Cerebellar nuclear complex (tissue), 1 donor: Measurements from ENCODE around the gene TFPI.
"Not testable (repeated sequence)": the region's sequence is repeated elsewhere in the genome, so short reads cannot be mapped to it uniquely, and the experiment has no call there.

Experiments
- DNase-seq, 2 experiments: peaks; one replicate each; lab custom pipeline; 2025; lab: John Stamatoyannopoulos, UW

The TFPI gene

GRCh38 chr2:187528042-187528441, 26.2 kb downstream of the TFPI start:
- DNase-seq, result no peak

DNA sequence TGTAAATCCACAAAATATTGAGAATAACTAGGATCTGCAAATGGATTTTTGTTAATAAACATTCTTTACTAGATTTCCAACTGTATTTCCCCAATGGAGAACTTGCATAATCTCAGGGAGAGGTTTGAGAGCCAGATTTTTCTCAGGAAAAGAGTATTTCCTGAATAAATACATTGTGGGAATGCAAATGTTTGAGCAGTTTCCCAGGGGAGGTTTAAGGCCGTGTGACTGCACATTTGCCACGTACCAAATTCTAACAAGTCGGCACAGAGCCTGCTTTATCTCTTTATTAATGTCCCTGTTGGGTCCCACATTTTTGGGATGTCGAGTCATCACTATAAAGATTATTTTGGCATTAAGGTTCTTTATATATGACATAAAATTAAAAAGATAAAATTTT, 27.0 kb downstream of the TFPI start:
- DNase-seq, result no peak

DNA sequence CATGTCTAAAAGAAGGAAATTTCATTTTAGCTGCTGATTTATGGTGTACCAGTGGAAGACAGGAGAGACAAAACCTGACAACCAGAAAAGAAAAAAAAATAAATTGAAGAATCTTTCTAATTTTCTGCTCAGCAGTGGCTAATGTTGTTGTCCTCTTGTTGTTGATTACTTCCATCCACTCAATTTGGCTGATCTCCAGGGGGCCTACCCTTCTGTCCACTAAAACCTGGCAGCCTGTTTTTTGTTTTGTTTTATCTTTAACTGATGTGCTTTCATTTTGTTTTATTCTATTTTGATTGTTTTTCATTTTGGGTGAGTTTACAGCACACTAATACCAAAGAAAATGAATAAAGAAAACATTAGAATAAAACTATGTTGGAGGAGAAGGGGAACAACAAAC, 27.4 kb downstream of the TFPI start:
- DNase-seq, result no peak

GRCh38 chr2:187525163-187525900, 28.9 kb downstream of the TFPI start:
- DNase-seq, result no peak

DNA sequence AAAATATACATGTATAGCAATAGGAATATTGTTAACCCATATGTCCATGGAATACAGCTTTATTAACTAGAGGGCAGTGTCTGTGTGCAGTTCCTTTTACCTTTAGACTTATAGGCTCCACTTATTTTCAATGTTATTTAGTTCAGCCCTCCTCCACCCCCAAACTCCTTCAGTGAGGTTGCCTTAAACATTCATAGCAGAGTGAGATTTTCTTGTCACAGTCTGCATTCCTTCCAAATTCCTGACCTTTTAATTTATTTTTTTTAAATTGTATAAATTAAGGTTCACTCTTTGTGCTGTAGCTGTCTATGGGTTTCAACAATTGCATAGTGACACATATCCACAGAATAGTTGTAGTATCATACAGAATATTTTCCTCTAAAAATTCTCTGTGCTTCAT, 30.9 kb downstream of the TFPI start:
- no peak for DNase-seq

- no peak for DNase-seq
Observed at GRCh38 chr2:187520121-187520624, 34.1 kb downstream of the TFPI start.

DNA sequence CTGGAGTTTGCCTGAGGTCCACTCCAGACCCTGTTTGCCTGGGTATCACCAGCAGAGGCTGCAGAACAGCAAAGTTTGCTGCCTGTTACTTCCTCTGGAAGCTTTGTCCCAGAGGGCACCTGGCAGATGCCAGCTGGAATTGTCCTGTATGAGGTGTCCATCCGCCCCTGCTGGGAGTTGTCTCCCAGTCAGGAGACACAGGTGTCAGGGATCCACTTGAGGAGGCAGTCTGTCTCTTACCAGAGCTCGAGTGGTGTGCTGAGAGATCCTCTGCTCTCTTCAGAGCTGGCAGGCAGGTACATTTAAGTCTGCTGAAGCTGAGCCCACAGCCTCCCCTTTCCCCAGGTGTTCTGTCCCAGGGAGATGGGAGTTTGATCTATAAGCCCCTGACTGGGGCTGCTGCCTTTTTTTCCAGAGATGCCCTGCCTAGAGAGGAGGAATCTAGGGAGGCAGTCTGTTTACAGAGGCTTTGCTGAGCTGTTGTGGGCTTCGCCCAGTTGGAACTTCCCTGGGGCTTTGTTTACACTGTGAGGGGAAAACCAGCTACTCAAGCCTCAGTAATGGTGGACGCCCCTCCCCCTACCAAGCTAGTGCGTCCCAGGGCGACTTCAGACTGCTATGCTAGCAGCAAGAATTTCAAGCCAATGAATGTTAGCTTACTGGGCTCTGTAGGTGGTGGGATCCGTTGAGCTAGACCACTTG, 34.7 kb downstream of the TFPI start:
- DNase-seq, result no peak

DNA sequence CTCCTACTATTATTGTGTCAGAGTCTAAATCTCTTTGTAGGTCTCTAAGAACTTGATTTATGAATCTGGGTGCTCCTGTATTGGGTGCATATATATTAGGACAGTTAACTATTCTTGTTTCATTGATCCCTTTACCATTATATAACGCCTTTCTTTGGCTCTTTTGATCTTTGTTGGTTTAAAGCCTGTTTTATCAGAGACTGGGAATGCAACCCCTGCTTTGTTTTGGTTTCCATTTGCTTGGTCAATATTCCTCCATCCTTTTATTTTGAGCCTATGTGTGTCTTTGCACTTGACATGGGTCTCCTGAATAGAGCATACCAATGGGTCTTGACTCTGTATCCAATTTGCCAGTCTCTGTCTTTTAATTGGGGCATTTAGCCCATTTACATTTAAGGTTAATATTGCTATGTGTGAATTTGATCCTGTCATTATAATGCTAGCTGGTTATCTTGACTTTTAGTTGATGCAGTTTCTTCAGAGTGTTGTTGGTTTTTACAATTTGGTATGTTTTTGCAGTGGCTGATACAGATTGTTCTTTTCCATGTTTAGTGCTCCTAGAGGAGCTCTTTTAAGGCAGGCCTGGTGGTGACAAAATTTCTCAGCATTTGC, 36.4 kb downstream of the TFPI start:
- not testable (repeated sequence) for DNase-seq

GRCh38 chr2:187516630-187517510, 37.4 kb downstream of the TFPI start:
- not testable (repeated sequence) for DNase-seq

- no peak for DNase-seq
Observed at GRCh38 chr2:187514930-187515329, 39.3 kb downstream of the TFPI start.

DNA sequence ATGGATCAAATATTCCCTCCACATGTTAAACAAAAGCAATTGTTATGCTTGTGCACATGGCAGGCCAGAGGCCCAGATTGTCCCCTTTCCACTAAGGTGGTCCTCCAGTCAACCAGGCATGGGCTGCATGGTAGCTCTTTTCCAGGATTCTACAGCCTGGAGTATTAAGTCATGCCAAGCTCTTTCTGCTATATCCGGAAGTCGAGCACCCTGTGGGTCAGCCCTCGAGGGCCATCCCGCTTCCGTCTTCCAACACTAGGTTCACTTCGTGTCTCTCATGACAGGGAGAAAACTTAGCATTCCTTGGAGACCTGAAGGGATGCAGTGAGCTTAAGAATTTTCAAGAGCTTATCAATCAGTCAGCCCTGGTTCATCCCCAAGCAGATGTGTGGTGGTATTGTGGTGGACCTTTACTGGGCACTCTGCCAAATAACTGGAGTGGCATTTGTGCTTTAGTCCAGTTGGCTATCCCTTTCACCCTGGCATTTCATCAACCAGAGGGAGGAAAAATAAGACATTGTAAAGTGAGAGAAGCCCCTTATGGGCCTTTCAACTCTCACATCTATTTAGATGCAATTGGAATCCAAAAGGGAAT, 39.9 kb downstream of the TFPI start:
- DNase-seq, result not testable (repeated sequence)

DNA sequence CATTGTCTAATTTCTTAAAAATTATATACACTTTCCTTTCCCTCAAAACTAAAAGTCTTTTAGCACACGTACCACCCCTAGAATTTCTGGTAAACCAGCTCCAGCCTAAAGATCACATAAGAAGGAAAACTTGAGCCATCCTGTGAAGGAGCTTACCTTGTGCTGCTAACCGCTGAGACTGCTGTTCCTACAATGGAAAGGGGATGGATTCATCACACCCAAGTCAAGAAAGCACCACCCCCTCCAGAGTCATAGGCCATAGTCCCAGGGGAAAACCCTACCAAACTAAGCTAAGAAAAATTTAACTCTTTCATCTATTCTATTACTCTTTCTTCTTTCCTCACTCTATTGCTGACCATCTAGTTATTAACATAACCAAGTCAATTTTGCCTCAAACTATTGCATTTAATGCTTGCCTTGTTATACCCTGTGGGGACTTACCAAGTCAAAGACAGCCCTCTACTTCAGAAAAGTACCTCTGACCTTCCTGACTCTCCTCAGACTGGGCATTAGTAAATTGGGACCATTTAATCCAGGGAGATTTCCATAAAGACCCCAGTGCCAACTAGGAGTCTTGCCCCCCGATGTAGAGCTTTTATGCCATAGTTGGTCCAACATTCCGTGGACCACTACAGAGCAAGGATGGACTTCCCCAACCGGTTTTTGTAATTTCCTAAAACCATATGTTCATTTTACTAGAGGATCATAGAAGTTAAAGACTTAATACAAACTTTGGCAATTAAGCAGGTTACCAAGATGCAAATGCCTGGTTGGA, 40.6 kb downstream of the TFPI start:
- not testable (repeated sequence) for DNase-seq

- DNase-seq, result no peak
Observed at GRCh38 chr2:187511356-187512315, 42.6 kb downstream of the TFPI start.

DNA sequence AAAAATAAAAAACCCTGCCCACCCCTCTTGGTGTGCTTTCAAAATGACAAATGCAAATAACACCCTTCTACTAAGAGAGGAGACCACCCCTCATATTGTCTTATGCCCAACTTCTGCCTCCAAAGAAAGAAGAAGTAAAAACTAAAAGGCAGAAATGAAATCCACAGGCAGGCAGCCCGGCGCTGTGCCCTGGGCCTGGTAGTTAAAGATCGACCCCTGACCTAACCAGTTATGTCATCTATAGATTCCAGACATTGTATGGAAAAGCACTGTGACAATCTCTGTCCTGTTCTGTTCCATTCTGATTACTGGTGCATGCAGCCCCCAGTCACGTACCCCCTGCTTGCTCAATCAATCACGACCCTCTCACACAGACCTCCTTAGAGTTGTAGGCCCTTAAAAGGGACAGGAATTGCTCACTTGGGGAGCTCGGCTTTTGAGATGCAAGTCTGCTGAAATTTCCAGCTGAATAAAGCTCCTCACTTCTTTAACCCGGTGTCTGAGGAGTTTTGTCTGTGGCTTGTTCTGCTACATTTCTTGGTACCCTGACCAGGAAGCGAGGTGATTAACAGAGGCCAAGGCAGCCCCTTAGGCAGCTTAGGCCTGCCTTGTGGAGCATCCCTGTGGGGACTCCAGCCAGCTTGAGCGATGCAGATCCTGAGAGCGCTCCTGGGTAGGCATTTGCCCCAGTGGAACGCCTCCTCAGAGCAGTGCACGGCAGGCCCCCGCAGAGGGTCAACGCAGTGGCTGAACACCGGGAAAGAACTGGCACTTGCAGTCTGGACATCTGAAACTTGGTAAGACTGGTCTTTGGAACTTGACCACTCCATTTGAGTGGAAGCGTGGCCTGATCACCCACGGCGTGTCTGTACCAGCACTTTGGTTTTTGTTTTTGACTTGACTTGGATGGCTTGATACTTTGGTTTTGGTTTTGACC, 43.5 kb downstream of the TFPI start:
- DNase-seq, result not testable (repeated sequence)

- DNase-seq, result no peak
Observed at GRCh38 chr2:187509667-187510417, 44.4 kb downstream of the TFPI start.

DNA sequence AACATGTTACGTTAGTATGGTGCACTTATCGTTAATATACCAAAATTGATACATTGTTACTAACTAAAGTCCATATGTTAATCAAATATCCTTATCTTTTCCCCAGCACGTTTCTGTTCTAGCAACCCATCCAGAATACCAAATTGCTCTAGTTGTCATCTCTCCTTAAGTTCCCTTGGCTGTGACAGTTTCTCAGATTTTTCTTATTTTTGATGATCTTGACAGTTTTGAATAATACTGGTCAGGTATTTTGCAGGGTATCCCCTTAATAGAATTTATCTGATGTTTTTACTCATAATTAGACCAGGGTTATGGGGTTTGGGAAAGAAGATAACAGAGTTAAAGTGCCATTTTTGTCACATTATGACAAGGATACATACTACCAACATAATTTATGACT, 47.8 kb downstream of the TFPI start:
- DNase-seq, result no peak

- no peak for DNase-seq
Observed at GRCh38 chr2:187505065-187505672, 49.1 kb downstream of the TFPI start.
